Measurements from ENCODE around the gene POU2F3. TPM values are rescaled to one million over a fixed set of nuclear protein-coding genes. Genes with fewer than 3 reads are reported as not detected.

Gene POU2F3
- total and polyA plus RNA-seq, 2 experiments from 2014 or later: not detected

- H3K4me1 ChIP-seq (ENCODE audit: insufficient read depth): peaks cover 15% of the 10 kb centered on the region
- H4K20me1 ChIP-seq (ENCODE audit: insufficient read depth, poor library complexity, severe bottlenecking): no peaks in the 10 kb centered on the region
- no peak overlapping the region for H2AFZ ChIP-seq
- no peaks in the 10 kb centered on the region for H3K9me2 ChIP-seq (replicated peaks; ENCODE audit: insufficient read depth)
- WGBS (ENCODE audit: low lambda C conversion rate, missing lambda C conversion rate): 87% methylated on average over 5 of the region's 5 CpGs
- H3K27me3 ChIP-seq: no peaks in the 10 kb centered on the region
- DNase-seq (ENCODE audit: low spot score): no peak
- no peak overlapping the region for H3K4me2 ChIP-seq
- H3K4me3 ChIP-seq: no peak overlapping the region
- H3K79me2 ChIP-seq: no peaks in the 10 kb centered on the region
- no peaks in the 10 kb centered on the region for H3K9me3 ChIP-seq (ENCODE audit: low read depth)
- no peaks in the 10 kb centered on the region for H3K36me3 ChIP-seq (replicated peaks; ENCODE audit: insufficient read depth, low read depth)
- TF ChIP-seq EZH2 (IDR thresholded peaks at IDR 0.05; ENCODE audit: borderline replicate concordance) (no peak), EZH2phosphoT487 (IDR thresholded peaks at IDR 0.05; ENCODE audit: low read depth, severe bottlenecking, unreplicated experiment) (no peak)
- TF ChIP-seq, protein P1, sequence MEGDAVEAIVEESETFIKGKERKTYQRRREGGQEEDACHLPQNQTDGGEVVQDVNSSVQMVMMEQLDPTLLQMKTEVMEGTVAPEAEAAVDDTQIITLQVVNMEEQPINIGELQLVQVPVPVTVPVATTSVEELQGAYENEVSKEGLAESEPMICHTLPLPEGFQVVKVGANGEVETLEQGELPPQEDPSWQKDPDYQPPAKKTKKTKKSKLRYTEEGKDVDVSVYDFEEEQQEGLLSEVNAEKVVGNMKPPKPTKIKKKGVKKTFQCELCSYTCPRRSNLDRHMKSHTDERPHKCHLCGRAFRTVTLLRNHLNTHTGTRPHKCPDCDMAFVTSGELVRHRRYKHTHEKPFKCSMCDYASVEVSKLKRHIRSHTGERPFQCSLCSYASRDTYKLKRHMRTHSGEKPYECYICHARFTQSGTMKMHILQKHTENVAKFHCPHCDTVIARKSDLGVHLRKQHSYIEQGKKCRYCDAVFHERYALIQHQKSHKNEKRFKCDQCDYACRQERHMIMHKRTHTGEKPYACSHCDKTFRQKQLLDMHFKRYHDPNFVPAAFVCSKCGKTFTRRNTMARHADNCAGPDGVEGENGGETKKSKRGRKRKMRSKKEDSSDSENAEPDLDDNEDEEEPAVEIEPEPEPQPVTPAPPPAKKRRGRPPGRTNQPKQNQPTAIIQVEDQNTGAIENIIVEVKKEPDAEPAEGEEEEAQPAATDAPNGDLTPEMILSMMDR (IDR thresholded peaks at IDR 0.05; ENCODE audit: poor library complexity): no peak
- H3K27ac ChIP-seq: no peak overlapping the region
Measured at GRCh38 chr11:120226242-120226641, 13.7 kb upstream of the POU2F3 start.

DNA sequence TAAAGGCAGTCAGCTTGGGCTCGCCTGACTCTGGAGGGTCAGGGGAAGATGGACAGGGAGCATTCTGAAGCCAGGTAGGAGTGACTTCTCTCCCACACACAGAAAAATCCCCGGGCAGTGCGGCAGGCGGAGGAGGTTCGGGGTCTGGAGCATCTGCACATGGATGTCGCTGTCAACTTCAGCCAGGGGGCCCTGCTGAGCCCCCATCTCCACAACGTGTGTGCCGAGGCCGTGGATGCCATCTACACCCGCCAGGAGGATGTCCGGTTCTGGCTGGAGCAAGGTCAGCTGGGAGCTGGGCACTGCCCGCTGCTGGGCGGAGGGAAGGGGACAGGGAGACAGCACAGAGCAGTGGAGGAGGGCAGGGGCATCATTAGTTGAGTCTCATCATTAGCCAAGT is 13.2 kb upstream of the POU2F3 start:
- Histone ChIP-seq H4K20me1 (ENCODE audit: insufficient read depth, poor library complexity, severe bottlenecking) (no peaks in the 10 kb centered on the region), H3K27me3 (no peaks in the 10 kb centered on the region), H2AFZ (no peak overlapping the region), H3K4me3 (no peak overlapping the region), H3K27ac (no peak overlapping the region), H3K4me1 (ENCODE audit: insufficient read depth) (peaks cover 12% of the 10 kb centered on the region), H3K36me3 (replicated peaks; ENCODE audit: insufficient read depth, low read depth) (no peaks in the 10 kb centered on the region), H3K9me3 (ENCODE audit: low read depth) (no peaks in the 10 kb centered on the region), H3K9me2 (replicated peaks; ENCODE audit: insufficient read depth) (no peaks in the 10 kb centered on the region), H3K4me2 (no peak overlapping the region), H3K79me2 (no peaks in the 10 kb centered on the region)
- DNase-seq (ENCODE audit: low spot score): no peak
- 87% methylated on average over 13 of the region's 13 CpGs for WGBS (ENCODE audit: low lambda C conversion rate, missing lambda C conversion rate)
- TF ChIP-seq, protein P1 (IDR thresholded peaks at IDR 0.05; ENCODE audit: poor library complexity): no peak
- TF ChIP-seq EZH2phosphoT487 (IDR thresholded peaks at IDR 0.05; ENCODE audit: low read depth, severe bottlenecking, unreplicated experiment) (no peak), EZH2 (IDR thresholded peaks at IDR 0.05; ENCODE audit: borderline replicate concordance) (no peak)

GRCh38 chr11:120227228-120227852 is 12.6 kb upstream of the POU2F3 start:
- no peaks in the 10 kb centered on the region for H3K27me3 ChIP-seq
- no peak overlapping the region for H2AFZ ChIP-seq
- H4K20me1 ChIP-seq (ENCODE audit: insufficient read depth, poor library complexity, severe bottlenecking): no peaks in the 10 kb centered on the region
- no peaks in the 10 kb centered on the region for H3K9me2 ChIP-seq (replicated peaks; ENCODE audit: insufficient read depth)
- H3K4me1 ChIP-seq (ENCODE audit: insufficient read depth): peaks cover 11% of the 10 kb centered on the region
- H3K27ac ChIP-seq: no peak overlapping the region
- no peaks in the 10 kb centered on the region for H3K79me2 ChIP-seq
- H3K36me3 ChIP-seq (replicated peaks; ENCODE audit: insufficient read depth, low read depth): no peaks in the 10 kb centered on the region
- no peaks in the 10 kb centered on the region for H3K9me3 ChIP-seq (ENCODE audit: low read depth)
- TF ChIP-seq EZH2phosphoT487 (IDR thresholded peaks at IDR 0.05; ENCODE audit: low read depth, severe bottlenecking, unreplicated experiment) (no peak), EZH2 (IDR thresholded peaks at IDR 0.05; ENCODE audit: borderline replicate concordance) (no peak)
- TF ChIP-seq, protein P1 (IDR thresholded peaks at IDR 0.05; ENCODE audit: poor library complexity): no peak
- no peak overlapping the region for H3K4me2 ChIP-seq
- no peak overlapping the region for H3K4me3 ChIP-seq
- 98% methylated on average over 5 of the region's 5 CpGs for WGBS (ENCODE audit: low lambda C conversion rate, missing lambda C conversion rate)
- DNase-seq (ENCODE audit: low spot score): no peak
